Skin epidermis (tissue), 12 donors: ENCODE results near the gene IBA57.
A peak's percentile ranks its signal among the peaks of the same experiment; 100 is the strongest.
"Not testable (repeated sequence)": the region's sequence is repeated elsewhere in the genome, so short reads cannot be mapped to it uniquely, and the experiment has no call there.

Experiments used
- H3K27ac ChIP-seq, 21 experiments: fragments of 200-600 bp; sonication (generic) in 11 of 21; one replicate each; pipeline ENCODE4 v1.5.0; 2020; ENCODE audit warnings: mild to moderate bottlenecking in 3 of 21, inconsistent platforms in 2 of 21, moderate library complexity in 2 of 21
- H3K4me3 ChIP-seq, 7 experiments: fragments of 200-600 bp; sonication (generic) in 2 of 7; one replicate each; pipeline ENCODE4 v1.5.0; 2020; ENCODE audit warnings: inconsistent platforms in 2 of 7, mild to moderate bottlenecking in 2 of 7, moderate library complexity in 1 of 7

The IBA57 gene

DNA sequence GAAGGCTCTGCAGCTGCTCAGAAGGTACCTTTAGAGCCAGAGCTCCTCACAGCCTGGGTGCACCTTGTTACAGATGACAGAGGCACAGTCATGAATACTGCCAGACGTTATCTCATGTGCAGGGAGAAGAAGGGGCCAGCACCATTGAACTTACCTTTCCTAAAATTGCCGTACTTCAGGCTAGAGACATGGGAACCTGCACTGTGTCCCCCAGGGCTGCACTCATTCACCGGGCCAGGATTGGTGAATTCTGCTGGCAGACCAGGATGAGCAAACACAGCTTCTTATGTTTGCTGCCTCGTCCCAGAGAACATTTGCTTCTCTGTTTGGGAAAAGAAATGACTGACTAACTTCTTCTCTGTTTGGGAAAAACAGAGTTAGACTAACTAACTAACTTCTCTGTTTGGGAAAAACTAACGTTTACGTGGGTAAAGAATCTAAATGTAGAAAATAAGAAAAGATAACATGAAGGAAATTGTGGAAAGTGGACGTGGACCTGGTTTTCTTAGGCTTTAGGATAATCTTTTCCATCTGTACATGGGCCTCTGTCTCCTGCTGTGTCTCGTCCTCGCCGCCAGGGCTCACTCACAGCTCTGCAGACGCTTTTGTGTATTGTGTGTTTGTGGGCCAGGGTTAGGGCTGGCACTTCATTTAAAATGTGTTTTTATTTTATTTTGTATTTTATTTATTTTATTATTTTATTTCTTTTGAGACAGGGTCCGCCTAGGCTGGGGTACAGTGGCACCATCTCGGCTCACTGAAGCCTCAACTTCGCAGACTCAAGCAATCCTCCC, 52.1 kb downstream of the IBA57 start:
- H3K4me3 ChIP-seq, result no peak overlapping the region
- H3K27ac ChIP-seq, result no peak overlapping the region

DNA sequence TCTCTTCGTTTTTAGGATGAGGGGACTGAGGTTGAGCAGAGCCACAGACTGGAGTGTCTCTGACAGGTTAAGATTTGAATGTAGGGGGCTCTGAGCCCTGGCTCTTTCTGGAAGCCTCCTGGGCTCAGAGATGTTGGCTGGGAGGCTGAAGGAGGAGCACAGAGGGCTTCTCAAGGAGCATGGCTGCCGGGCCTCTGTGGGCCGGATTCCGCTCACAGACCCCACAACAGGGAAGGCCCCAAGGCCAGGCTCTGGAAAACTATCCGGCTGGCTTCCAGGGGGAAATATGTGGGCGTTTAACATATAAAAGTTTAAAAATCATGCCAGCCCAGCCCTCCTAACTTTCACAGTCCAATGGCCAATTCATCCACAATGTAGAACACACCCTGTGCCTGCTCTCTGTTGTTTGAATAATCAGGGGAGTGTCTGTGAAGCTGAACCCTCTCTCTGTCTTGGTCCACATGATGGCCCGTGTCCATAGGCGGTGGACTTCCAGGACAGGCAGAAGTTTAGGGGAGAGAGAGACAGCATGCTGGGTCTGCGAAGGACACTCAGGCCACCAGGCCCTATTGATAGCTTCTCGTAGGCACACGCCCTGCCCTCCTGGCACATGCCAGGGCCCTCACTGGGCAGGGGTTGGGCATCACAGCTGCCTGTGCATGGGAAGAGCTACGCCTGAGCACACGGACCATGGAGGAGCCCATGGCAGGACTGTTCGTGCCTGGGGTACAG, 53.1 kb downstream of the IBA57 start:
- Histone ChIP-seq H3K27ac (no peak overlapping the region), H3K4me3 (no peak overlapping the region)

DNA sequence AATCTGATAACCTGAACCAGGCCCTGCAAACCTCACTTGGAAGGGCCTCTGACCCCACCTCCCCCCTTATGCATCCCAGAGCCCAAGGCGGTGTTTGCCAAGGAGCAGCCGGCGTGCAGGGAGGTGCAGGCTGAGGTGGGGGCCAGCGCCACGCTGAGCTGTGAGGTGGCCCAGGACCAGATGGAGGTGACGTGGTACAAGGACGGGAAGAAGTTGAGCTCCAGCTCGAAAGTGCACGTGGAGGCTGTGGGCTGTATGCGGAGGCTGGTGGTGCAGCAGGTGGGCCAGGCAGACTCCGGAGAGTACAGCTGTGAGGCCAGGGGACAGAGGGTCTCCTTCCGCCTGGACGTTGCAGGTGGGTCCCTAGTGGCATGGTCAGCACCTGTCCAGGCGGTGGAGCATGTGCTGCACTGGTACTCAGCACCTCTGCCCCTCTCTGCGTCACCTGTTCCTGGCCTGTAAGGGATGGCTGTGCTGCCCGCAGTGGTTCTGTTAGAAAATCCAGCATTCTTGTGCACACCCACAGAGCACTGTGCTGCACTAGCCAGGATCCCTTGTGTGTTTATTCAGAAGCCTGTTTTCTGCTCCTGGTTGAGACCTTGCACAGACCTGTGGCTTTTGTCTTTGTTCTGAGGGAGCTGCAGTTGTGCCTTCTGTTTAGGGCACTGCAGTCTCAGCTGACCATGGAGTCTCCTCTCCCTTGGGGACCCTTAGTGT, 53.8 kb downstream of the IBA57 start:
- no peak overlapping the region for H3K4me3 ChIP-seq
- H3K27ac ChIP-seq, result no peak overlapping the region

DNA sequence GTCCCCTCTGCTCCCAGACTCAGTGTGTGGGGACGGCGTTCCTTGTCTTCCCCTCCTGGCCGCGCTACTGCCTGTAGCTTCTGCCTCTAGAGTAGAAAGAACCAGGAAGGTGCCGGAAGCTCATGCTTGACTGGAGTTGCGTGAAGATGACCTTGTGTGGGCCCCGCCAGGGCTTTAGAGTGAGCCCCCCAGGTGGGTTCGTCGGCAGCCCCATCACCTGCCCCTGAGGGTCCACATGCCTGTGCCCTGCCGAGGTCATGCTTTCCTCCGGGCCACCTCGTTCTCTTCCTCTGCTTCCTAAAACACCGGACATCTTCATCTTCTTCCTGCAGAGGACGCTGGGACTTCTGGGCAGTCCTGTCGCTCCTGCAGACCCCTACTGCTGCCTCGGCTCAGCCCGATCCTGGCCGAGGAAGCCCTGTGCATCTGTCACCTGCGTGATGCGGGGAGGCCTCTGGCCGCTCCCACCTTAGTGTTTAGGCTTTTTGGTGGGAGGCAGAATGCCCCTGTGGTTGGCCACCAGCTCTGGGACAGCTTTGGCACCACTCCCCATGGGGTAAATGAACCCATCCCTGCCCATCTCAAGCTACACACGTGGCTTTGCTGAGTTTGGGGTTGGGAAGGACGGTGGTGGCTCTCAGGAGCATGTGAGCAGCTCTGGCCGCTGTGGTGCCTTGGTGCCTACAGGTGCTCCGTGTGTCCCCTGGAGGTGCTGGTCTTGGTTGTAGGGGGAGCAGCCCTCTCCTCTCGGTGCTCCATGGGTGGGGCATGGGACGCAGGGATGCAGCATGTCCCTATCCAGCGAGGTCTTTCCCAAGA, 54.6 kb downstream of the IBA57 start:
- Histone ChIP-seq H3K4me3 (no peak overlapping the region), H3K27ac (no peak overlapping the region)

GRCh38 chr1:228221097-228221496, 55.5 kb downstream of the IBA57 start:
- H3K4me3 ChIP-seq, H3K27ac ChIP-seq: not testable (repeated sequence)

DNA sequence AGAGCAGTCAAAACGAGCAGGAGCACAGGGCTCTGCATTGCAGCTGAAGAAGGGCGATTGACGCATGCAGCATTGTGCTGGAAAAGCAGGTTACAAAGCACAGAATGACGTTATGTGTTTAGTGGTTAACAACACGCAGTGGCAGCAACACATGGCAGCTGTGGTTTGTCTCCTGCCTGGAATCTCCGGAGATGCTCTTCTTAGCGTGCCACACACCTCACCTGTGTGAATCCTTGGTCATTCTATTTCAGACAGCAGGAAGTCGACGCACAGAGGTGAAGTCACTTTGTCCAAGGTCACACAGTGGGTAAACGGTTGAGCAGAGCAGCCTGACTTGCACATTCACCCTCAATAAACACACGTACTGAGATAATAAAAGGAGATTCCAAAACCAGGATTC, 56.9 kb downstream of the IBA57 start:
- no peak overlapping the region for H3K4me3 ChIP-seq
- H3K27ac ChIP-seq, result no peak overlapping the region

GRCh38 chr1:228224198-228225164, 58.9 kb downstream of the IBA57 start:
- no peak overlapping the region for H3K4me3 ChIP-seq

DNA sequence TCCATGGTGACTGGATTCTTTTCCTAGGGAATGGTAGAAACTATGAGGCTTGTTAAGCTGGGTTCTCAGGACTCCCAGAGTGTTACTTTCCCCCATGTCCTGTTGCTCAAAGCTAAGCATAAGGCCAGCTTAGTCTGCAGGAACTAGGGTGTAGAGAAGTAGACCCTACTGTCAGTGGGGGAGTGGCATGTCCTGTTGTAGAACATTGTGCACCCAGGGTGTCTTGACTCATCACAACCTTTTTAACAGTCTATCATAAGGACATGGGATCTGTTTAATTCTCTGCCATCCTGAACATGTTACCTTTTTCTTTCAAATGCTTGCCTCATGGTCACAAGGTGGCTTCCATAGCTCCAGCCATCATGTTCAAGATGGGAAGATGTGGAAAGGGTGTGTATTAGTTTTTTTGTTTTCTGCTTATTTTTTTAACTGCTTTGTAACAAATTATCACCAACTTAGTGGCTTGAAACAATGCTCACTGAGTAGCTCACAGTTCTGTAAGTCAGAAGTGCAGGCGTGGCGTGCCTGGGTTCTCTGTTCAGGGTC, 59.6 kb downstream of the IBA57 start:
- H3K4me3 ChIP-seq, result no peak overlapping the region
- no peak overlapping the region for H3K27ac ChIP-seq

More at GRCh38 chr1:228224198-228225164, 58.9 kb downstream of the IBA57 start:
- H3K27ac ChIP-seq, result no peak overlapping the region

DNA sequence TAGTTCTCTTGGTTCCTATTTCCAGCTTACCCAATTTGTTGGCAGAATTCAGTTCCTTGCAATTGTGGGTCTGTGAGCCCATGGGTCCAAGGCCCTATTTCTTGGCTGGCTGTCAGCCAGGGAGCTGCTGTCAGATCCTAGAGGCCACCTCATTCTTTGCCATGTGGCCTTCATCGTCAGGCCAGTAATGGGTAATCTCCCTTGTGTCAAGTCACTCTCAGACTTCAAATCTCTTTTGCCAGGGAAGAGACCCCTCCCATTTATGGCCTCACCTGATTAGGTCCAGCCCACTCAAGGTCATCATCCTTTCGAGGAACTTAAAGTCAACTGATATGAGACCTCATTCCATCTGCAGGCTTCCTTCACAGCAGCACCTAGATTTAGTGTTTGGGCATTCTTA, 60.1 kb downstream of the IBA57 start:
- no peak overlapping the region for H3K4me3 ChIP-seq
- no peak overlapping the region for H3K27ac ChIP-seq

DNA sequence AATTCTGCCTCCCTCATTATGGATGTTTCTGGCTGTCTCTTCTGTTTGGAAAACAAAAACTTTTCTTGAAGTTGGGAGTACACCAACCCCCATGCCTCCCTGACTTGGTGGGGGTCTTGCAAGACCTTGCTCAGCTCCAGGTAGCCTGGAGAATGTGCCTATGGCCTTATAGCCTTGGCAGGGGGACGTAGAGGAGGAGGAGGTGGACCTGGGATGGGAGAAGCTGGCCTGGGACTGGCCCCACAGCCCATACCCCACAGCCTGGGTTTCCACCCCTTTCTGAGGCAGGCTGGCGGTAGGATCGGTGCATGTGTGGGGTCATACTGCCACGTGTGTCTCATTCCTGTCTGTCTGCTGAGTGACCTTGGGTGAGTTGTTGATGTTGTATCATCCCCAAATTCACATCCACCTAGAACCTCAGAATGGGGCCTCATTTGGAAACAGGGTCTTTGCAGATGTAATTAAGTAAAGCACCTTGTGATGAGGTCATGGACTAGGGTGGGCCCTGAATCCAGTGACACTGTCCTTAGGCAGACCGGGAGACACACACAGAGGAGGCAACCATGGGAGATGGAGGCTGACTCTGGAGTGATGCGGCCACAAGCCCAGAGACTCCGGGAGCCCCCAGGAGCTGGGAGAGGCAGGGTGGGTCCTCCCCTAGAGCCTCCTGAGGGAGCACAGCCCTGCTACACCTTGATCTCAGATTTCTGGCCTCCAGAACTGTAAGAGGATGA, 60.7 kb downstream of the IBA57 start:
- no peak overlapping the region for H3K27ac ChIP-seq
- no peak overlapping the region for H3K4me3 ChIP-seq

DNA sequence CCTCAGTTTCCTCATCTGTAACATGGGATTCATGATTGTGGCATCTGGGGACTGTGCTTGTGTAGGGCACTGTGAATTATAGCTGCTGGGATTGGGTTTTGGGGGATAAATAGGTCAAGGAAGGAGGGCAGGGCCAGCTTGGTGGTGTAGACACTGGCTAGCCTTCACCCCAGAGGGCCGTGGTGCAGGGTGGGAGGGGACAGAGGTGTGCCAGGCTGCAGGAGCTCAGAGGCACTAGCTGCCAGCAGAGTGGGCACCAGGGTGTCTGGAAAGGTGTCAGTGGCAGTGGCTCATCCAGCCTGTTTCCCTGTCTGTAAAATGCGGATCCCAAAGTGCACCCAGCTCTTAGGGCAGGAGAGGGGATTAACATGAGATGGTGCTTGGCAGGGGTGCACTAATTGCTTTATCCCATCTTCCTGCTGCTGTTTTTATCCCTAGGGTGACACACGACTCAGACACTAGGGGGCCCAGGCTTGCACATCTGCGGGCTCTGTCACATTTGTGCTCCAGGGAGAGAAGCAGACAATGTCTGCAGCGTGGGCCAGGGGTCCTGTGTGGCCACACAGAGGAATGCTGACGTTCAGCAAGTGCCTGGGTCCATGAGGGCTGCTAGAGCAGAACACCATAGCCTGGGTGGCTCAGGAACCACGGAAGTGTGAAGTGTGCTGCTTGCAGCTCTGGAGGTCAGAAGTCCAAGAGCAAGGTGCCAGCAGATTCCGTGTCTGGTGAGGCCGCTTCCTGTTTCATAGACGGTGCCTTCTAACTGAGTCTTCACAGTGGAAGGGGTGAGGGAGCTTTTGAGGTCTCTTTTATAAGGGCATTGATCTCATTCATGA, 61.6 kb downstream of the IBA57 start:
- Histone ChIP-seq H3K27ac (no peak overlapping the region), H3K4me3 (no peak overlapping the region)

DNA sequence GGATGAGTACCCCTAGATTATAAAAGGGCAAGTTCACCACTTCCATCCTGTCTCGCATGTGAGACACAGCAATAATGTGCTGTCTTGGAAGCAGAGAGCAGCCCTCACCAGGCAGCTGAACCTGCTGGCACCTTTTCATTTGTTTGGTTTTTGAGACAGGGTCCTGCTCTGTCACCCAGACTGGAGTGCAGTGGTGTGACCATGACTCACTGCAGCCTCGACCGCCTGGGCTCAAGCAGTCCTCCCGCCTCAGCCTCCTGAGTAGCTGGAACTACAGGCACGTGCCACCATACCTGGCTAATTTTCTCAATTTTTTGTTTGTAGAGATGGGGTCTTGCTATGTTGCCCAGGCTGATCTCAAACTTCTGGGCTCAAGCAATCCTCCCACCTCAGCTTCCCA, 62.5 kb downstream of the IBA57 start:
- H3K27ac ChIP-seq, result peak overlapping the region in 2 of 21 experiments; percentile 10 to 17
- not testable (repeated sequence) for H3K4me3 ChIP-seq

DNA sequence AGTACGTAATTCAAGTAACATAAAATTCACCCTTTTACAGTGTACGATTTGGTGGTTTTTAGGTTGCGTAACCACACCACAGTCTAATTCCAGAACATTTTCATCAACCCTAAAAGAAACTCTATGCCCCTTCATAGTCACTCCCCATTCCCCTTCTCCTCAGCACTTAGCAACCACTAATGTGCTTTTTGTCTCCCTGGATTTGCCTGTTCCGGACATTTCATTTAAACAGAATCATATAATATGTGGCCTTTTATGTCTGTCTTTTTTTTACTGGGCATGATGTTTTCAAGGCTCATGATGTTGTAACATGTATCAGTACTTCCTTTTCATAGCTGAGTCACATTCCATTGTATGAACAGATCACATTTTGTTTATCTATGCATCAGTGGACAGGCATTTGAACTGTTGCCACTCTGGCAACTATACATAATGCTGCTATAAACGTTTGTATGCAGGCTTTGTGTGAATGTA, 63.0 kb downstream of the IBA57 start:
- no peak overlapping the region for H3K4me3 ChIP-seq
- H3K27ac ChIP-seq, result peak overlapping the region in 3 of 21 experiments; percentile 10 to 28 (median 17)

- no peak overlapping the region for H3K4me3 ChIP-seq
- no peak overlapping the region for H3K27ac ChIP-seq
Measured at GRCh38 chr1:228231189-228231588, 65.6 kb downstream of the IBA57 start.
